Stimulated activated CD4-positive, alpha-beta T cell treated with anti-CD3 and anti-CD28 coated beads, Interleukin-4, amount 100 ng/mL, for 48 hours (primary cell): ENCODE measurements around the gene NELFE.
"Not testable (repeated sequence)": the region's sequence is repeated elsewhere in the genome, so short reads cannot be mapped to it uniquely, and the experiment has no call there.

Experiments used
- DNase-seq, 2 donors: peaks; one replicate each; pipeline ENCODE4 v3.0.0-alpha.2; 2020; ENCODE audit warnings: low read depth in 2 of 2

Gene NELFE, protein sequence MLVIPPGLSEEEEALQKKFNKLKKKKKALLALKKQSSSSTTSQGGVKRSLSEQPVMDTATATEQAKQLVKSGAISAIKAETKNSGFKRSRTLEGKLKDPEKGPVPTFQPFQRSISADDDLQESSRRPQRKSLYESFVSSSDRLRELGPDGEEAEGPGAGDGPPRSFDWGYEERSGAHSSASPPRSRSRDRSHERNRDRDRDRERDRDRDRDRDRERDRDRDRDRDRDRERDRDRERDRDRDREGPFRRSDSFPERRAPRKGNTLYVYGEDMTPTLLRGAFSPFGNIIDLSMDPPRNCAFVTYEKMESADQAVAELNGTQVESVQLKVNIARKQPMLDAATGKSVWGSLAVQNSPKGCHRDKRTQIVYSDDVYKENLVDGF

DNA sequence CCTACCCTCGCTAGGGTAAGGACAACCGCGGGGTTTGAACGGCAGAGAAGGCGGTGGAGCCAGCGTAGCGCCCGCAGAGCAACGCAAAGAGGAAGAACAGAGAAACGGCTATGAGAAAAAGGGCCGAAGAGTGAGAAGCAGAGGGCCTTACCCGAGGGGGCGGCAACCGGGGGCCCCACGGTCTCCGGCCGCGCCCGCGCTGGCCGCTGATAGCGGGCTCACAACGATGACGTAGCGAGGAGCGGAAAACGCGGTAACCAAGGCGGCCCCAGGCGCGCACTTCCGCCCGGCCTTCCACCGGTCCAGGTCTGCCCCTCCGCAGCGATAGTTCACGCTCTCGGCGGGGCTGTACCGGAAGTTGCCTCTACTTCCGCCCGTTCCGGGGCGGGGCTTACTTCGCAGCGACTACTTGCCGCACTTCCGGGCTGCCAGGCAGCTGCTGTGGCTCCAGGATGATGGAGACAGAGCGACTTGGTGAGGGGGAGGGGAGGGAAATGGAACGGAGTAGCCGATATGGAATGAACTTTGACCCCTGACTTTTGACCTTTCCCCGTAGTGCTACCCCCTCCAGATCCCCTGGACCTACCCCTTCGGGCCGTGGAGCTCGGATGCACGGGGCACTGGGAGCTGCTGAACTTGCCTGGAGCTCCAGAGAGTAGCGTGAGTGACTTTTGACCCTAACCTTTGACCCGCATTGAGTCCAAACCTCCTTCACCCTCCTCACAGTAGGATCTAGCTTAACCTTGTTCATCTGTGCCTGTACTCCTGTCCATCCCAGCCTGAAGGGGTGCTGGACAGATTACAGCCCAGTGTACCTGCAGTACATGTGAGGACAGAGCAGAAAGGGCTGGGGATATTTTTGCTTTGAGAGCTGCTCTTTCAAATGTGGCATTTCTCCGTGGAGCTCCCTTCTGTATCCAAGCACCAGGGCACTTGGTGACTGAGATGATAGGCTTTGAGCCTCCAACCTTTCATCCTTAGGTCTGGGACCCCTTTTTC, at the start of gene NELFE, which contains the start of gene SKIC2:
Gene NELFE (minus strand): TSS at position 231 of the 999 bp plus-strand sequence. CDS start 525 bp downstream, outside the sequence.
Gene SKIC2 (plus strand): TSS at position 435 of the 999 bp plus-strand sequence. CDS start 18 bp downstream, at position 453.
- DNase-seq = peak; percentile 95 to 98

DNA sequence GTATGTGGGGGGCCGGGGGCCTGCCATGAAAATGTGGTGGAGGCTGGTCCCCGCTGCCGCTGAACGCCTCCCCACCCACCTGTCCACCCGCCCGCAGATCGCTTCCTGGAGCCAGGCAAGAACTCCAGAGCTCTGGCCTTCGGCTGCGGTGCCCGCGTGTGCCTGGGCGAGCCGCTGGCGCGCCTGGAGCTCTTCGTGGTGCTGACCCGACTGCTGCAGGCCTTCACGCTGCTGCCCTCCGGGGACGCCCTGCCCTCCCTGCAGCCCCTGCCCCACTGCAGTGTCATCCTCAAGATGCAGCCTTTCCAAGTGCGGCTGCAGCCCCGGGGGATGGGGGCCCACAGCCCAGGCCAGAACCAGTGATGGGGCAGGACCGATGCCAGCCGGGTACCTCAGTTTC, 49.3 kb upstream of the NELFE start:
- not testable (repeated sequence) for DNase-seq

DNA sequence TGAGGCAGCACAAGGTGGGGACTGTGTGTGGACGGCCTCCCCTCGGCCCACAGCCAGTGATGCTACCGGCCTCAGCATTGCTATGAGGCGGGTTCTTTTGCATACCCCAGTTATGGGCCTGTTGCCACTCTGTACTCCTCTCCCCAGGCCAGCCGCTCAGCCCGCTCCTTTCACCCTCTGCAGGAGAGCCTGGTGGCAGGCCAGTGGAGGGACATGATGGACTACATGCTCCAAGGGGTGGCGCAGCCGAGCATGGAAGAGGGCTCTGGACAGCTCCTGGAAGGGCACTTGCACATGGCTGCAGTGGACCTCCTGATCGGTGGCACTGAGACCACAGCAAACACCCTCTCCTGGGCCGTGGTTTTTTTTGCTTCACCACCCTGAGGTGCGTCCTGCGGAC, 48.3 kb upstream of the NELFE start:
- DNase-seq = not testable (repeated sequence)

DNA sequence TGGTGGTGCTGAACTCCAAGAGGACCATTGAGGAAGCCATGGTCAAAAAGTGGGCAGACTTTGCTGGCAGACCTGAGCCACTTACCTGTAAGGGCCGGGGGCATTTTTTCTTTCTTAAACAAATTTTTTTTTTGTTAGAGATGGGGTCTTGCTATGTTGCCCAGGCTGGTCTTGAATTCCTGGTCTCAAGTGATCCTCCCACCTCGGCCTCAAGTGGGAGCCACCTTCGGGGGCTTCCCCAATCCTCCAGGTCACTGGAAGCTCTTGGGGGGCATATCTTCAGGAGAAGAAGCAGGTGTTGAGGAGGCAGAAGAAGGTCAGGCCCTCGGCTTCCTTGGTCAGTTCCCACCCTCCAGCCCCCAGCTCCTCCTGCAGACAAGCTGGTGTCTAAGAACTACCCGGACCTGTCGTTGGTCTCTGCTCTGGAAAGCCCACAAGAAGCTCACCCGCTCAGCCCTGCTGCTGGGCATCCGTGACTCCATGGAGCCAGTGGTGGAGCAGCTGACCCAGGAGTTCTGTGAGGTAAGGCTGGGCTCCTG, 47.3 kb upstream of the NELFE start:
- DNase-seq = not testable (repeated sequence)

DNA sequence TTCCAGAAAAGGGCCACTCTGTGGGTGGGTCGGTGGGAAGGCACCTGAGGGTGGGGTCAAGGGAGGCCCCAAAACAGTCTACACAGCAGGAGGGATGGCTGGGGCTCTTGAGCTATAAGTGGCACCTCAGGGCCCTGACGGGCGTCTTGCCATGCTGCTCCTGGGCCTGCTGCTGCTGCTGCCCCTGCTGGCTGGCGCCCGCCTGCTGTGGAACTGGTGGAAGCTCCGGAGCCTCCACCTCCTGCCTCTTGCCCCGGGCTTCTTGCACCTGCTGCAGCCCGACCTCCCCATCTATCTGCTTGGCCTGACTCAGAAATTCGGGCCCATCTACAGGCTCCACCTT, 46.7 kb upstream of the NELFE start:
- not testable (repeated sequence) for DNase-seq

DNA sequence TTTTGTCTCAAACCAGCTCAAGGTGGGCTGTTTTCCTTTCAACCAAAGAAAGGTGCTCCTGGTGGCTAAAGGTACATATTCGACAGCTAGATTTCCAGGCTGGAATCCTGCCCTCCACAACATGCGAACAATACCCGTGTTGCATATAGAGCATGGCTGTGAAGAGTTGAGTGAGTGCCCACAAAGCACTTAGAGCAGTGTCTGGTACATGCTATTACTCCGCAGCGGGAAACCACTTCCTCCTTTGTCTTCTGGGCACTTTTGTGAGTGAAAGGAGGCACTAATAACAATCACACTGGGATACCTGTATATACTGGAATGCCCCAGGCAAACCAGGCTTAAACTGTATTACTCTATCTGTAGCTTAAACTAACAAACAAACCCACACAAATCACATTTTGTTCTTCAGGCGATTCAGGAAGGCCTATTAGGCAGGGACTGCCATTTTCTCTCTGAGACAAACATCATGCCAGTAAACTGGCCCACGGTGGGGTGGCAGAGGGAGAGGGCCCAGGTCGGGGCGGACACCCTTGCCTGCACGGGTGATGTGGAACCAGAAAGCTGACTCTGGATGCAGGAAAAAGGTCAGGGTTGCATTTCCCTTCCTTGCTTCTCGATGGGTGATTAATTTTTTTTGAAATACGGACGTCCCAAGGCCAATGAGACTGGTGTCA, 46.2 kb upstream of the NELFE start:
- DNase-seq = not testable (repeated sequence)

DNA sequence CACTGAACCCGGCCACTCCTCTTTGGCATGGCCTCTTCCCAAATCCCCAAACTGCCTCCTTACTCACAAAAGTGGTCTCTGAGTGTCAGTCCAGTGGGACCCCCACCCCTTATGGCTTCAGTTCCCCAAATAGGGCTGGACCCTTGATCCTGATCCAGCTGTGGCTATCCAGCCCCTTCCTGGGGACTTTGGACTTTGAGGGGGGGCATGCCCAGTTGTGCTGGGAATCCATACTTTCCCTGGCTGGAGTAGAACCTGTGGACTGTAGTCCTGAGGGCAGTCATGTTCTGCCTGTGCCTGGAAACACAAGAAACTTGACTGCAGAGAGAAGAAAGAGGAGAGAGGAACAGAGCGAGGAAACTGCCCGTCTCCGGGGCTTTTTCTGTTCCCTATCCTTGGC, 45.6 kb upstream of the NELFE start:
- DNase-seq = not testable (repeated sequence)

DNA sequence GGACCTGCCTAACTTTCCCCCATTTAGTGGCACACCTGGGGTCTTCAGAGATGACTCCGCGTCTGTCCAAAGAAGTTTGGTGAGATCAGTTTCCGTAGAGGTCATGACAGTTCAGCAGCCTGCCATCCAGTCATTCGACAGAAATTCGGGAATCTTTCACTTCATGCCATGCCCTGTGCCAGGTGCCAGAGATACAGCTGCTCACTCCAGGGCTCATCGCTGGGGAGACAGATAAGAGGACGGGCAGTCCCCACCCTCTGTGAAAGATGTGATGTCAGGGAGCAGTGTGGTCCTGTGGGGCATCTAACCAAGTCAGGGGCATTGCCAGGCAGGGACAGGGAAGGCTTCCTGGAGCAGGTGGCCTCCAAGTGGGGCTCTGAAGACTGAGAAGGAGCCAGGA, 44.5 kb upstream of the NELFE start:
- DNase-seq = not testable (repeated sequence)

DNA sequence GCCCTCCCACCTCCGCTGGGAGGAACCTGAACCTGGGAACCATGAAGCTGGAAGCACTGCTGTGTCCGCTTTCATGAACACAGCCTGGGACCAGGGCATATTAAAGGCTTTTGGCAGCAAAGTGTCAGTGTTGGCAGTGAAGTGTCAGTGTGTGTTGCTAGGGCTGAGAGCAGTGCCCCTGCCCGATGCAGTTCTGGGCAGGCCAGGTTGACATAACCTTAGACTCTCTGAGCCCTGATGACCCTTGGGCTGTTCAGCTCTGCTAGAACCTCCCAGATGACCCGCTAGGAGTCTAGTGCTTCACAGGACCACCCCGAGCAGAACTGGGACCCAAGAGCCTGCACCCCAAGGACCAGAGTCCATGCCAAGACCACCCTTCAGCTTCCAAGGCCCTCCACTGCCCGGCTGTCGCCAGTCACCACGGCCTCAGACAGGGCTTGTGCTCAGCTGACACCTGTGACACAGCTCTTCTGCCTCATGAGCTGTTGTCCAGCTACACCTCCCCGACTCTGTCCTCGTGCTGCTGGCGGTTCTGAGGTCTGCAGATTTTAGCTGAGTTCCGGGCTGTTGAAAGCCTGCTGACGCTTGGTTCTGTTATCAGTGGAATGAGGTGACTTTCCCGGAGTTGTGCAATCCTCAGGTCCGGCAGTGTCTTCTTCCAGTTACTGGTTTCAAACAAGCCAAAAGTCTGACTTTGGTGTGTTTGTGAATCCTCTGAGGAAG, 43.9 kb upstream of the NELFE start:
- DNase-seq = not testable (repeated sequence)

DNA sequence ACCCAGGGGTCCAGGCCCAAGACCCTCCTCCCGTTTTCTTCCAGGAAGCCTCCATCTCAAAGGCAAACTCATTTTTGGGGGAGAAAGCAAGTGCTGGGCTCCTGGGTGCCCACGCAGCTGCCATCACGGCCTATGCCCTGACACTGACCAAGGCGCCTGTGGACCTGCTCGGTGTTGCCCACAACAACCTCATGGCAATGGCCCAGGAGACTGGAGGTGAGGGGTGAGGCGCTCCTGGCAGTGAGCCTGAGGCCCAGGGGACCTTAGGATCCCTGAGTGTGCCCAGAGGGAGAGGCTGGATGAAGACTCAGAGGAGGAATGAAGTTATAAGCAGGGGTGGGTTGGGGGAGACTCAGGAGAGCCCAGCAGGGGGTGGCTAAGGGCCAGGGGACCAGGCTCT, 37.6 kb upstream of the NELFE start:
- DNase-seq = not testable (repeated sequence)

DNA sequence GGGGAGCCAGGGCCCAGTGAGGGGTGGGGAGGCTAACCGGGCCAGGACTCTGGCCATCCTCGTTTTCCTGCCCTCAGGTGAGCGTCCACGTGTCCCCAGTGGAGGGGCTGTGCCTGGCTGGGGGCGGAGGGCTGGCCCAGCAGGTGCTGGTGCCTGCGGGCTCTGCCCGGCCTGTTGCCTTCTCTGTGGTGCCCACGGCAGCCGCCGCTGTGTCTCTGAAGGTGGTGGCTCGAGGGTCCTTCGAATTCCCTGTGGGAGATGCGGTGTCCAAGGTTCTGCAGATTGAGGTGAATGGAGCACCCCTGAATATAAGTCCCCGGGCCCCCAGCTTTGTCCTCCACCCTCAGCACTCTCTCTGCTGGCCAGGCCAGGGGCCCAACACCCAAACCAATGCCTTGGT, 35.6 kb upstream of the NELFE start:
- not testable (repeated sequence) for DNase-seq

DNA sequence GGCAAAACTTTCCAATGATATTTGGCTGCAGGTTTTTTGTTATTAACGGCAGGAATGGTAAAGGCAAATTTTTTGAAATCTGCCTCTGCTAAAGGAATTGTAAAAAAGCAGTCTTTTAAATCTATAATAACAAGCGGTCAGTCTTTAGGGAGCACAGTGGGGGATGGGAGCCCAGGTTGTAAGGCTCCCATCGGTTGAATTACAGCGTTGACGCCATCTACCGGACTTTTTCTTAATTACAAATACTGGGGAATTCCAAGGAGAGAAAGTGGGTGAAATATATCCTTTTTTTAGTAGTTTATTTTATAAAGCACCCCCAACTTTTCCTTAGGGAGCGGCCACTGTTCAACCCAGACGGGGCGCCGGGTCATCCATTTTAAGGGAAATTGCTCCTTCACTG, 30.6 kb upstream of the NELFE start:
- not testable (repeated sequence) for DNase-seq

DNA sequence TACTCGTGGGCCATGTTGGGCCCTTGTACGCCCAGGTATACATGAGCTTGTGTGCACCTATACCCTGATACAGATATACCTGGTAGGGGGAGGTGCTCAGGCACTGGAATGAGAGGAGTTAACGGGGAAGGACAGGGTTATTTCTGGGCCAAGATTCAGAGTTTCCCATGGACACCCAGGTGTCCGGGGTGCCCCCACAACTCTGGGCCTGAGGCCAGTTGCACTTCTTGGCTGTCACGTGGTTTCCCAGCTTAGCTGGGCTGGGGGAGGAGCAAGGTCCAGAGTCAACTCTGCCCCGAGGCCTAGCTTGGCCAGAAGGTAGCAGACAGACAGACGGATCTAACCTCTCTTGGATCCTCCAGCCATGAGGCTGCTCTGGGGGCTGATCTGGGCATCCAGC, 23.0 kb upstream of the NELFE start, which contains the start of gene C4A:
Gene C4A (plus strand): TSS at position 314 of the 400 bp plus-strand sequence. CDS start 51 bp downstream, at position 365.
- not testable (repeated sequence) for DNase-seq

DNA sequence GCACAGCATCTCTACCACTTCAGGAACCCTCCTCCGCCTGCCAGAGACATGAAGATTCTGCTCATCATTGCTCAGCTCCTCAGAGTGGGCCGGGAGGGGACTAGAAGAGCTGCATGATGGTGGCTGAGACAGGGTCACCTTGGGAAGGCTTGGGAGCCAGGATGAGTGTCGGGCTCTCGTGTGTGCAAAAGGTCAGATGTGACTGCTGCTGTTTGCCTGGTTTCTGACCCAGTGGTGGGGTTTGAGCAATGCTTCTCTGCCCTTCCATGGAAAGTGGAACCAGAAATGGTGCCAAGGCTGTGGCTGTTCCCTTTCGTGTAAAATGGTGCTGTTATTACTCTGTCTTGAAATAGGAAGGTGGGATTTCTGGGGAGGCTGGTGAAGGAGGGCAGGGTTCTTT, 22.2 kb upstream of the NELFE start:
- not testable (repeated sequence) for DNase-seq

DNA sequence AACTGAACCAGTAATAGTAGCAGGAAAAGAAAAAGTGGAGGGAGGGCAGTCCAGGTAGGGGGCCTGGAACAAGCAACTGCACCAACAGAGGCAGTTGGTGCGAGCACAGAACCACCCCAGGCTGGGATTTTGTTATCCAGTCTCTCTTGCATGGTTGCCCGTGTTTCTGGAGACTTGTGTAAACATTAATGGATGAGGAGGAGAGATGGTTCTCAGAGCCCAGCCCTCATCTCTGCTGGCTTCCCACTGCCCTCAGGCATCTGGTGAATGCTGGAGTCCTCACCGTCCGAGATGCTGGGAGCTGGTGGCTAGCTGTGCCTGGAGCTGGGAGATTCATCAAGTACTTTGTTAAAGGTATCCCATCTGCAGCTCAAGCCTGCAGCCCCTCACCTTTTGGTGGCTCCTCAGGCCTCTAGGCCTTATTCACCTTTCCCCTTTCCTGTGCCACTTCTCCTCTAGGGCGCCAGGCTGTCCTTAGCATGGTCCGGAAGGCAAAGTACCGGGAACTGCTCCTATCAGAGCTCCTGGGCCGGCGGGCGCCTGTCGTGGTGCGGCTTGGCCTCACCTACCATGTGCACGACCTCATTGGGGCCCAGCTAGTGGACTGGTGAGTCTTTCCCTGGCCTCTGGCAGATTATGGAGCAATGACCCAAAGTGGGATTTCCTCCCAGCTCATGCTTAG, 21.6 kb upstream of the NELFE start:
- not testable (repeated sequence) for DNase-seq

DNA sequence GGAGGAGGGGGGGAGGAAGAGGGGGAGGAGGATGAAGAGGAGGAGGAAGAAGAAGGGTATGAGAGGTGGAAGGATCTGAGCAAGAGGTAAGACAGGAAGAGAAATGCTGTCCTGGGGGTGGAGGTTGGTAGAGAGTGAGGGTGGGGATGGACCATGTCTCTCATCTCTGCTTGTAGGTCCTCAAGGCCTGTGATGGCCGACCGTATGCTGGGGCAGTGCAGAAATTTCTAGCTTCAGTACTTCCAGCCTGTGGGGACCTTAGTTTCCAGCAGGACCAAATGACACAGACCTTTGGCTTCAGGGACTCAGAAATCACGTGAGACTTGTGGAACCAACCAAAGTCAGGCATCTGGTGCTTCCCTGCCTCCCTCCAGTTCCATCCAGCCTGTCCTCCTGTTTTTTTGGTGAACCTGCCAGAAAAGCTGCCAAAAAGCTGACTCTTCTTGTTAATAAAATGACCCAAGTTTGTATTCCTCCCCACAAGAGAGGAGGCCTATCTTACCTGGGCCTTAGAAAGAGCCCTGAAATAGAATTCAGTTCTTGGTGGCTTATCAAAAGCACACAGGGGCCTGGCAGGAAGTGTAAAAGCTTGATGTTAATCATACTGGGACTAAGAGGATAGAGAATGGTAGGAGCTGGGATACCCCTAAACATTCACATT, 20.6 kb upstream of the NELFE start:
- DNase-seq = no peak

DNA sequence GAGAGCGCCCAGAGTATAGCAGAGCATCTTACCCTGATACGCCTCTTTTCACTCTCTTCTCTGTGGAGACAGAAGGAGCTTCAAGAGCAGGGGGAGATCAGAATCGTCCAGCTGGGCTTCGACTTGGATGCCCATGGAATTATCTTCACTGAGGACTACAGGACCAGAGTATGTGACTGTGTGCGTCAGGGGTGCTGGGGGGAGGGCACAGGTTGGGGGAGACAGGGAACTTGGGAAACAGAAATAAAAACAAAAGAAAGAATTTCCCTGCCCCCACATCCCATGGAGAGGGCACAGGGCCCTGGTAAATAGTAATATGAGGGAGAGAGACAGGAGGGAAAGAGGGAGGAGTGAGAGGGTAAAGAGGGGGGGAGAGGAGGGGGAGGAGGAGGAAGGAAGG, 20.1 kb upstream of the NELFE start:
- no peak for DNase-seq

DNA sequence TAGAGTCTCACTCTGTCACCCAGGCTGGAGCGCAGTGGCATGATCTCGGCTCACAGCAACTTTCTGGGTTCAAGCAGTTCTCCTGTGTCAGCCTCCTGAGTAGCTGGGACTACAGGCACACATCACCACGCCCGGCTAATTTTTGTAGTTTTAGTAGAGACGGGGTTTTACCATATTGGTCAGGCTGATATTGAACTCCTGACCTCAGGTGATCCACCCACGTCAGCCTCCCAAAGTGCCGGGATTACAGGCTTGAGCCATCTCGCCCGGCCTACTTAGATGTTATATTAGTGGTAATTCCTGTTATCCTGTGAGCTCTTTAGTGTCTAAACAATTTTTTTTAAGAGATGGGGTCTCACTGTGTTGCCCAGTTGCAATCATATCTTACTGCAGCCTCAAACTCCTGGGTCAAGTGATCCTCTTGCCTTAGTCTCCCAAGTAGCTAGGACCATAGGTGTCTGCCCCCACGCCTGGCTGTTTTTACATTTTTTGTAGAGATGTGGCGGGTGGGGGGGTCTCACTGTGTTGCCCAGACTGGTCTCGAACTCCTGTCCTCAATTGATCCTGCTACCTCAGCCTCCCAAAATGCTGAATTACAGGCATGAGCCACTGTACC, 19.2 kb upstream of the NELFE start:
- DNase-seq = no peak

DNA sequence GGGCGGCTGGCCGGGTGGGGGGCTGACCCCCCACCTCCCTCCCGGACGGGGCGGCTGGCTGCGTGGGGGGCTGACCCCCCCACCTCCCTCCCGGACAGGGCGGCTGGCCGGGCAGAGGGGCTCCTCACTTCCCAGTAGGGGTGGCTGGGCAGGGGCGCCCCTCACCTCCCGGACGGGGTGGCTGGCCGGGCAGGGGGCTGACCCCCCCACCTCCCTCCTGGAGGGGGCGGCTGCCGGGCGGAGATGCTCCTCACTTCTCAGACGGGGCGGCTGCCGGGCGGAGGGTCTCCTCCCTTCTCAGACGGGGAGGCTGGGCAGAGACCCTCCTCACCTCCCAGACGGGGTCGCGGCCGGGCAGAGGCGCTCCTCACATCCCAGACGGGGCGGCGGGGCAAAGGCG, 17.3 kb upstream of the NELFE start:
- not testable (repeated sequence) for DNase-seq
